Mononuclear cell (primary cell): Measurements from ENCODE around the gene PCBP2. TPM values are rescaled to one million over a fixed set of nuclear protein-coding genes. Genes with fewer than 3 reads are reported as not detected.

Source experiments
- H3K27me3 ChIP-seq: 2 replicates; pipeline ENCODE4 v1.6.0; 2011; ENCODE audit warnings: low read length, control low read depth; ENCODE audit not compliant: insufficient read depth
- H3K4me1 ChIP-seq: 2 replicates; pipeline ENCODE4 v1.5.1; 2011; ENCODE audit warnings: mild to moderate bottlenecking, low read length, control low read depth; ENCODE audit not compliant: insufficient read depth
- H3K4me3 ChIP-seq: 2 replicates; pipeline ENCODE4 v1.5.1; 2011; ENCODE audit warnings: mild to moderate bottlenecking, low read length, moderate library complexity
- H3K9me3 ChIP-seq: 2 replicates; pipeline ENCODE4 v1.5.1; 2011; ENCODE audit warnings: low read depth, mild to moderate bottlenecking, control low read depth, low read length
- total RNA-seq: library from RNA; depleted of rRNA; stranded (reverse); fragments of >200 nt; gene quantifications from one replicate; pipeline ENCODE4 v1.2.3, GENCODE V29; 2012

PCBP2 gene
- total RNA-seq, 1 donor, result 511 TPM

- Histone ChIP-seq H3K9me3 (no peaks in the 10 kb centered on the region), H3K27me3 (no peaks in the 10 kb centered on the region), H3K4me3 (no peak overlapping the region), H3K4me1 (no peaks in the 10 kb centered on the region)
Observed at GRCh38 chr12:53516758-53517455, 65.0 kb downstream of the PCBP2 start.

- Histone ChIP-seq H3K9me3 (no peaks in the 10 kb centered on the region), H3K4me1 (no peaks in the 10 kb centered on the region), H3K27me3 (no peaks in the 10 kb centered on the region), H3K4me3 (no peak overlapping the region)
Observed at GRCh38 chr12:53518381-53518780, 66.5 kb downstream of the PCBP2 start.

- Histone ChIP-seq H3K4me1 (no peaks in the 10 kb centered on the region), H3K9me3 (no peaks in the 10 kb centered on the region), H3K4me3 (no peak overlapping the region), H3K27me3 (no peaks in the 10 kb centered on the region)
Observed at GRCh38 chr12:53523131-53523530, 71.2 kb downstream of the PCBP2 start.

GRCh38 chr12:53524476-53524875, 72.6 kb downstream of the PCBP2 start:
- Histone ChIP-seq H3K4me1 (no peaks in the 10 kb centered on the region), H3K4me3 (no peak overlapping the region), H3K9me3 (no peaks in the 10 kb centered on the region), H3K27me3 (no peaks in the 10 kb centered on the region)

DNA sequence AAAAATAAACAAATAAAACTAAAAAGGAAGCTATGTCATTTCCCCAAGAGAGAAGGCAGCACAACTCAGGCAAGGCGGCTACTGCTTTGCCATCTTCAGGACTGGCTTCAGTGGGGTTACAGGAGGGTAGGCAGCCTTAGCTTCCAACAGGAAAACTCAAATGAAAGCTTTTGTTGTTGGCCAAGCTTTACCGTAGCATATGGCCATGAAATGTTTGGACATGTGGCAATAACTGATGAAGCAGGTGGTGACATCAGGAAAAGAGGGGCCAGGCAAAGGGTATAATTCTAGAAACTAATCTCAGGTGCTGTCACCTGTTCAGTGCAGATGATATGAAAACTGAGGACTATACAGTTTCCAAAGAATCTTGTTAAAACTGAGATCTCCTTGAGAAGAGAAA, 78.2 kb downstream of the PCBP2 start:
- Histone ChIP-seq H3K9me3 (no peaks in the 10 kb centered on the region), H3K4me3 (no peak overlapping the region), H3K4me1 (peaks cover 6% of the 10 kb centered on the region), H3K27me3 (no peaks in the 10 kb centered on the region)

Other genes with a start within 250 kb of the PCBP2 start
- 49.8 TPM for gene ITGB7, start 244.9 kb upstream of the PCBP2 start, total RNA-seq
- gene RARG, start 219.9 kb upstream of the PCBP2 start, total RNA-seq, result 6.6 TPM
- 1.0 TPM for gene ESPL1, start 183.8 kb upstream of the PCBP2 start, total RNA-seq
- 979 TPM for gene PFDN5, start 156.6 kb upstream of the PCBP2 start, total RNA-seq
- 20.4 TPM for gene MYG1, start 152.4 kb upstream of the PCBP2 start, total RNA-seq
- gene AAAS, start 130.5 kb upstream of the PCBP2 start, total RNA-seq, result 13.2 TPM
- gene SP7, start 115.7 kb upstream of the PCBP2 start, total RNA-seq, result not detected
- 53.6 TPM for gene SP1, start 71.9 kb upstream of the PCBP2 start, total RNA-seq
- gene AMHR2, start 28.2 kb upstream of the PCBP2 start, total RNA-seq, result 0.52 TPM
- gene PRR13, start 10.4 kb upstream of the PCBP2 start, total RNA-seq, result 104 TPM
- gene MAP3K12, start 47.4 kb downstream of the PCBP2 start, total RNA-seq, result 4.6 TPM
- 9.4 TPM for gene TARBP2, start 49.2 kb downstream of the PCBP2 start, total RNA-seq
- gene NPFF, start 55.4 kb downstream of the PCBP2 start, total RNA-seq, result not detected
- 8.0 TPM for gene ATF7, start 174.3 kb downstream of the PCBP2 start, total RNA-seq
- gene ATP5MC2, start 224.0 kb downstream of the PCBP2 start, total RNA-seq, result 149 TPM